Right renal pelvis (tissue), 4 donors: ENCODE data around the gene KDM8. TPM values are rescaled to one million over a fixed set of nuclear protein-coding genes. Genes with fewer than 3 reads are reported as not detected.
"Not testable (repeated sequence)": the region's sequence is repeated elsewhere in the genome, so short reads cannot be mapped to it uniquely, and the experiment has no call there.

Source experiments
- DNase-seq, 4 donors: peaks; one replicate each; pipeline ENCODE4 v3.0.0-alpha.2; 2013; ENCODE audit warnings: low read depth in 4 of 4, low spot score in 3 of 4, missing footprints in 1 of 4
- polyA plus RNA-seq, 4 donors: library from polyadenylated mRNA; unstranded; fragments of 120-200 nt; gene quantifications; one replicate each; pipeline ENCODE4 v1.2.1, GENCODE V29; 2013; ENCODE audit not compliant: insufficient read length in 4 of 4

KDM8 gene
- polyA plus RNA-seq, 4 donors, result 7.8 to 10.1 (median 9.0) TPM

DNA sequence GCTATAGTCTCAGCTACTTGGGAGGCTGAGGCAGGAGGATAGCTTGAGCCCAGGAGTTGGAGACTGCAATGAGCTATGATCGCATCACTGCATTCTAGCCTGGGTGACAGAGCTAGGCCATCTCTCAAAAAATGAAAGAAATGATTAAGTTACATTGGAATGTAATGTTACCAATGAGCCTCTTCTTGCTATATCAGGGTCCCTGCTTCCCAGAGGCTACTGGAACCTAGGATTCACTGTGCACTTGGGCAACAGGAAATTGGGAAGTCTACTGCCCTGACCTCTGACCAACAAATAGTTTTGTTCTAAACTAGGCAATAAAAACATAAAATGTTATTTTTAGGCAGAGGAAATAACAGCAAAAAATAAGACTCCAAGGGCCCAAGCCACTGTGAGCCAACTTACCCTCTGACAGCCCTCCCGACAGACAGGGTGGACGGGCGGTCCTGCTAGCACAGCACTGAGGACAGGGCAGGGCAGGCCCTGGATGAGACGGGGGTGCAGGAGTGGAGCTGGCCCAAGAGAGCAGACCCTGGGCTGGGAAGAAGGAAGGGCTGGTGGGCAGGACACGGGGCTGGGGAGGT, 37.7 kb downstream of the KDM8 start:
- DNase-seq, result no peak

DNA sequence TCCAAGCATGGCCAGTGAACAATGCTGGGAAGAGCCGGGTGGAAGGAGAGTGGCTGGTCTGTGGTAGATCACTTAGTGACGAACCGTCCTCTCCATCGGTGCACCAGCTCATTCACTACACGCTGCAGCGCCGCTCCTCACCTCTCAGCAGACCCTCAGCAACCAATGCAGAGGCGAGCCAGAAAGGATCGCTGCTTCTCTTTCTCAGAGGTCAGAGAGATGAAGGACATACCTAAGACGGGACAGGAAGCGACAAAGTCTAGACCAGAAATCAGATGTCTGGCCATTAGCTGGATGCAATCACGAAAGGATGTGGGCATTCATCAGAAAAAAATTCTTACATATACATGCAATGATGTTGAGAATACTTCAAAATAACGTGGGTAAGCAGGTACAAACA, 38.3 kb downstream of the KDM8 start:
- DNase-seq, result no peak

DNA sequence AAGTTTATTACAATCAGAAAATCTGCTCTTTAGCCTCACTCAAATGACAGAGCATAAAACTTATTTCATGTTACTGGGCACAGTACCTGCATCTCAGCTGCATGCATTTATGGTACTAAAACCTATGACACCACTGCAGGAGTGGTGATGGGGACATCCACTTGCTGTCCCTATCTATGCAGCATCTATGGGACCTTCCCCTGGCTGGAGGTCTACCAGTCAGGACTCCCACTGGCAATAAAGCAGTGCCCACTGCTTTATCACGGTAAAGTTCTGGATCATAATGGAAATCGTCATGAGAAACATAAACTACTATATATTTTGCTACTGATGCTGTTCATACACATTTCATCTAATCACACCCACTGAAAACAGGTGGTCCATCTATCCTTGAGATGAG, 39.1 kb downstream of the KDM8 start:
- DNase-seq, result no peak

GRCh38 chr16:27242868-27243590, 39.7 kb downstream of the KDM8 start:
- peak in 2 of 4 donors; percentile 70 to 74 for DNase-seq

DNA sequence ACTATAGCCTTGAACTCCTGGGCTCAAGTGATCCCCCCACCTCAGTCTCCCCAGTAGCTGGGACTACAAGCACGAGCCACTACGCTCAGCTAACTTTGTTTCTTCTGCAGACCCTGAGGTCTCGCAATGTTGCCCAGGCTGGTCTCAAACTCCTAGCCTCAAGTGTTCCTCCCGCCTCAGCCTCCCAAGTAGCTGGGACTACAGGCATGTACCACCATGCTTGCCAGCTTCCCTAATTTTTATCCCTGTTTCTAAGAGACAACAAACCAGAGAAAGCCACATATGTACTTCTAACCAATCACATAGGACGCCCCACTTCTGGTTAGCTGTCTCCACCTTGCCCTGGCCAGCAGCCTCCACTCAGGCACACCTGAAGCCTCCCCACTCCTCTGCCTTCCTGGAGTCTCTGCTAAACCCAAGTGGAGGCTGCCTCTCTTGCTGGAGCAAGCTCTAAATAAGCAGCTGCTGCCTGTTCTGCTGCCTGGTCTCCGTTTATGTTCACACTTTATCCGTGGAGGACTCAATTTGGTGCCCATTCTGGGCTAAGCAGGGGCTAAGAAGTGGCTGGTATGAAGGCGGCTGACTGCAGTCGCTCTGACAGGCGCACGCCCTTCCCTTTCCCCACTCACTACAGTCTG, 40.5 kb downstream of the KDM8 start:
- no peak for DNase-seq

- no peak for DNase-seq
Measured at GRCh38 chr16:27244363-27244755, 41.0 kb downstream of the KDM8 start.

- no peak for DNase-seq
Measured at GRCh38 chr16:27245276-27246172, 42.2 kb downstream of the KDM8 start.

GRCh38 chr16:27246439-27246838, 43.1 kb downstream of the KDM8 start:
- no peak for DNase-seq

- DNase-seq, result not testable (repeated sequence)
Measured at GRCh38 chr16:27247076-27247475, 43.8 kb downstream of the KDM8 start.

DNA sequence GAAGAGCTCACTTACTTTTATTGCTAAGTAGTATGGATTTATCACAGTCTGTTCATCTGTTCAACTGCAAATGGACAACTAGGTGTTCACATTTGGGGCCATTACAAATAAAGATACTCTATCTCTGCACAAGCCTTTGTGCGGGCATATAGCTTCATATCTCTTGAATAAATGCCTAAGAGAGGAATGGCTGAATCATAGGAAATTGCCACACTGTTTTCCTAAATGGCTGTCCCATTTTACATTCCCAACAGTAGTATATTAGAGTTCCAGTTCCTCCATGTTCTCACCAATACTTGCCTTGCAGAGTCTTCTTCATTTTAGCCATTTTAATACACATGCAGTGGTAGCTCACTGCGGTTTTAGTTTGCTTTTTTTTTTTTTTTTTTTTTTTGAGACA, 44.7 kb downstream of the KDM8 start:
- DNase-seq, result no peak

DNA sequence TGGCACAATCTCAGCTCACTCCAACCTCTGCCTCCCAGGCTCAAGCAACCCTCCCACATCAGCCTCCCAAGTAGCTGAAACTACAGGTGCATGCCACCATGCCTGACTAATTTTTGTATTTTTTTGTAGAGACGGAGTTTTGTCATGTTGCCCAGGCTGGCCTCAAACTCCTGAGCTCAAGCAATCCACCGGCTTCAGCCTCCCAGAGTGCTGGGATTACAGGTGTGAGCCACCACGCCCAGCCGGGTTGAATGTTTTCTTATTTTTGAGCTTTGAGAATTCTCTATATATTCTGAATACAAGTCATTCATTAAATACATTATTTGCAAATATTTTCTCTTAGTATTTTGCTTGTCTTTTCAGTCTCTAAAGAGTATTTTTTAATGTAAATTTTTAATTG, 45.6 kb downstream of the KDM8 start:
- not testable (repeated sequence) for DNase-seq

GRCh38 chr16:27251541-27252205, 48.3 kb downstream of the KDM8 start:
- DNase-seq, result no peak

DNA sequence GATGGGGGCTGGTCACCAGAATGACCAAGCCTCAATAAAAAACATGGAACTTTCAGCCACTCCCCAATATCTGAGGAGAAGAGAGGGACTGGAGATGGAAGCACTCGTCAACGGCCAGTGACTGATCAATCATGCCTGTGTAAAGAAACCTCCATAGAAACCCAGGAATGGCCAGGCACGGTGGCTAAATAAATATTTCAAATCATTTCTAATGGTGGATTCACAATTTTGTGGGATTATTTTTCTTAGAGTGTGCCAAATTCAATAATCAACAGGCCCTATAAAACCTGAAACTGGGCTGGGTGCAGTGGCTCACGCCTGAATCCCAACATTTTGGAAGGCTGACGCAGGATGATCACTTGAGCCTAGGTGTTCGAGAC, 48.9 kb downstream of the KDM8 start:
- DNase-seq, result no peak

DNA sequence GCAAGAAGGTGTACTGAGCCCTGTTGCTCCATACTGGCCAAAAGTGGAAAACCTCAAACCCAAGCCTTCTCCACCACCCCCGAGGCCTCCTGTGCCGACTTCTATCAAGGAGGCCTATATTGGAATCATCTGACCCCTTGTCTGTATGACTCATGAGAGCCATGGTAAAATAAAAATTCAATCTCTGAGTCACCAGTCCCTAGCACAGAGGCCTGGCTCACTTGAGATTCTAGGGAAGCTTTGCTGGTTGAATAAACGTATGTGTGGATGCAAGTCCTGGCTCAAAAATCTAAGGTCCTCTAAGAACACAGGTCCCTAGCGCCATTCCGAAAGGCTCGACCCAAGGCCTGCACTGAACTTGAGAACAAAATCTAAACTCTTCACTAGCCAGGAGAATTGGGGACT, 50.2 kb downstream of the KDM8 start:
- DNase-seq, result no peak

GRCh38 chr16:27254262-27254811, 51.0 kb downstream of the KDM8 start:
- no peak for DNase-seq

DNA sequence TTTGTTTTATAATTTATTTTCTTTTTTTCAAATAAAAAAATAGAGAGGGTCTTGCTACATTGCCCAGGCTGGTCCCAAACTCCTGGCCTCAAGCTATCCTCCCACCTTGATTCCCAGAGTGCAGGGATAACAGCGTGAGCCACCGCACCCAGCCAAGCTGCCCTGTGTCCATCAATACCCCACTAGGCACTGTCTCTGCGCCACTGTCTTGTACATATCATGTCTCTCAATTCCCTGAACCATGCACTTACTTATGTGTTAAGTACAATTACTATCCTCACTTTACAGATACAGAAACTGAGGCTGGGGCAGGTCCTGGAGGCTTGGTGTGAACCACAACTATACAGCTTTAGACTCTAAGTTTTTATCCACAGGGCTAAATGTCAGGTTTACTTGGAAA, 53.5 kb downstream of the KDM8 start:
- DNase-seq, result no peak

GRCh38 chr16:27257271-27257670, 53.9 kb downstream of the KDM8 start:
- no peak for DNase-seq

GRCh38 chr16:27258241-27258734, 55.0 kb downstream of the KDM8 start:
- DNase-seq, result no peak

DNA sequence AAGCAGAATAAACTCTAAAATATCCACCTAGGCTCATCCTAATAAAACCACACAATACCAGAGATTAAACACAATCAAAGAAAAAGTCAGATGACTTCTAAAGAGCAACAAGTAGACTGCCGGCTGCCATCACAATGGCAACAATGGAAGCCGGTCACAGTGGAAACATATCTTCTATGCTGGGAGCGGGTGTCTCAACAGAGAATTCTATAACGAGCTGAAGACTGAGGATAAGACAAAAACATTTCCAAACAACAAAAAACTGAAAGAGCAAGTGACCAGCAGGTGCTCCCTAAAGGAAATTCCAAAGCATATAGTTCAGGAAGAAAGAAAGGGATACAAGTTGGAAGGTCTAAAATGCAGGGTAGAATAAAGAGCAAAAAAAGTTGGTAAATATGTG, 56.4 kb downstream of the KDM8 start:
- DNase-seq, result no peak

GRCh38 chr16:27262904-27263423, 59.6 kb downstream of the KDM8 start:
- not testable (repeated sequence) for DNase-seq
